Esophagus squamous epithelium (tissue), 5 donors: ENCODE results near the gene ALOX5. TPM values are rescaled to one million over a fixed set of nuclear protein-coding genes. Genes with fewer than 3 reads are reported as not detected.
"Not testable (repeated sequence)": the region's sequence is repeated elsewhere in the genome, so short reads cannot be mapped to it uniquely, and the experiment has no call there.

Source experiments
- DNase-seq: peaks from one replicate; lab custom pipeline; 2025; lab: John Stamatoyannopoulos, UW
- H3K27ac ChIP-seq, 4 donors: fragments of 200-600 bp; sonication (generic); one replicate each; pipeline ENCODE4 v1.5.1; 2016 to 2019; ENCODE audit warnings: mild to moderate bottlenecking in 1 of 4
- H3K27me3 ChIP-seq, 4 donors: fragments of 200-600 bp; sonication (generic); 1 replicate in 3 of 4; 2 replicates in 1 of 4; pipeline versions ENCODE4 v1.5.1 to v1.6.0; 2017 to 2021; ENCODE audit warnings: antibody characterized with exemption in 1 of 4
- H3K36me3 ChIP-seq, 3 donors: fragments of 200-600 bp; sonication (generic); one replicate each; pipeline ENCODE4 v1.5.1; 2016 to 2019
- H3K4me1 ChIP-seq, 3 donors: fragments of 200-600 bp; sonication (generic); one replicate each; pipeline ENCODE4 v1.5.1; 2017 to 2019
- H3K4me3 ChIP-seq, 4 donors: fragments of 200-600 bp; sonication (generic); 1 replicate in 3 of 4; 2 replicates in 1 of 4; pipeline ENCODE4 v1.5.1; 2016 to 2019; ENCODE audit warnings: mild to moderate bottlenecking in 2 of 4, moderate library complexity in 1 of 4
- H3K9me3 ChIP-seq, 3 donors: fragments of 200-600 bp; sonication (generic); one replicate each; pipeline ENCODE4 v1.5.1; 2016 to 2019
- POLR2A ChIP-seq, 4 donors: fragments of 450-650 bp; IDR thresholded peaks; one replicate each; pipeline ENCODE4 v1.6.1; 2017; ENCODE audit warnings: antibody characterized with exemption in 4 of 4, mild to moderate bottlenecking in 4 of 4, moderate library complexity in 3 of 4
- WGBS, 2 donors: methylation state at CpG; one replicate each; pipeline ENCODE4 v1.1.5; 2018; 5-methylcytosine and 5-hydroxymethylcytosine counted together
- intact Hi-C: fragments of 100-400 bp; cut with DNase I; formaldehyde crosslinking; loops from one replicate; pipeline ENCODE4 v1.15.0; 2022
- total RNA-seq, 4 donors: library from RNA; depleted of rRNA; stranded (reverse); fragments of >200 nt; gene quantifications; one replicate each; pipeline ENCODE4 v1.1.0, GENCODE V29; 2016
- TF ChIP-seq, protein P1 (sequence below), 6 experiments: fragments of 450-650 bp in 4 of 6; fragments of 200-600 bp in 2 of 6; sonication (generic) in 2 of 6; IDR thresholded peaks; one replicate each; pipeline ENCODE4 v1.5.1; 2016 to 2019; ENCODE audit warnings: antibody characterized with exemption in 6 of 6, mild to moderate bottlenecking in 4 of 6, moderate library complexity in 4 of 6
- donor health status: DM: yes; HTN: yes; CAD: no.

ALOX5 gene
- total RNA-seq, 4 donors from 2014 or later = 10.6 to 40.4 (median 16.9) TPM

DNA sequence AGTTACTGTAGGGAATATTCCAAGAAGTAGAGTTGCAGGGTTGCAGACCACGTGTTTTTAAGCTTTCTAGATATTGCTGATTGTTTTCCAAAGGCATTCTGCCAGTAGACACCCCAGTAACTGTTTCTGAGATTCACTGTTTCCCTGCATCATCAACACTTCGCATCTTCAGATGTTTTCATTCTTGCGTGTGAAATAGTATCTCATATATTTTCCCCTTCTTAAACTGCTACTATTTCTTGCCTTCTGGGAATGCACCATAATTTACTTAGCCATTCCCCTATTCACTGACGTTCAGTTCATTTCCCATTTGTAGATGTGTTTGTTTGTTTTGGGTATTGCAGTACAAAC lies 30.7 kb downstream of the ALOX5 start:
- WGBS, 2 donors = 41 to 47% methylated on average over 4 of the region's 4 CpGs
- no peak for DNase-seq
- H3K9me3 ChIP-seq = no peaks in the 10 kb centered on the region
- H3K27ac ChIP-seq = peak overlapping the region in 2 of 4 donors; percentile 33 to 39
- intact Hi-C loops = no loop called here
- H3K36me3 ChIP-seq = no peaks in the 10 kb centered on the region
- peaks cover 0 to 11% (median 0%) of the 10 kb centered on the region in 4 donors for H3K27me3 ChIP-seq
- H3K4me1 ChIP-seq = no peaks in the 10 kb centered on the region
- TF ChIP-seq, protein P1, sequence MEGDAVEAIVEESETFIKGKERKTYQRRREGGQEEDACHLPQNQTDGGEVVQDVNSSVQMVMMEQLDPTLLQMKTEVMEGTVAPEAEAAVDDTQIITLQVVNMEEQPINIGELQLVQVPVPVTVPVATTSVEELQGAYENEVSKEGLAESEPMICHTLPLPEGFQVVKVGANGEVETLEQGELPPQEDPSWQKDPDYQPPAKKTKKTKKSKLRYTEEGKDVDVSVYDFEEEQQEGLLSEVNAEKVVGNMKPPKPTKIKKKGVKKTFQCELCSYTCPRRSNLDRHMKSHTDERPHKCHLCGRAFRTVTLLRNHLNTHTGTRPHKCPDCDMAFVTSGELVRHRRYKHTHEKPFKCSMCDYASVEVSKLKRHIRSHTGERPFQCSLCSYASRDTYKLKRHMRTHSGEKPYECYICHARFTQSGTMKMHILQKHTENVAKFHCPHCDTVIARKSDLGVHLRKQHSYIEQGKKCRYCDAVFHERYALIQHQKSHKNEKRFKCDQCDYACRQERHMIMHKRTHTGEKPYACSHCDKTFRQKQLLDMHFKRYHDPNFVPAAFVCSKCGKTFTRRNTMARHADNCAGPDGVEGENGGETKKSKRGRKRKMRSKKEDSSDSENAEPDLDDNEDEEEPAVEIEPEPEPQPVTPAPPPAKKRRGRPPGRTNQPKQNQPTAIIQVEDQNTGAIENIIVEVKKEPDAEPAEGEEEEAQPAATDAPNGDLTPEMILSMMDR (IDR thresholded peaks at IDR 0.05) = no peak
- TF ChIP-seq POLR2A (IDR thresholded peaks at IDR 0.05) = no peak
- H3K4me3 ChIP-seq = no peak overlapping the region

DNA sequence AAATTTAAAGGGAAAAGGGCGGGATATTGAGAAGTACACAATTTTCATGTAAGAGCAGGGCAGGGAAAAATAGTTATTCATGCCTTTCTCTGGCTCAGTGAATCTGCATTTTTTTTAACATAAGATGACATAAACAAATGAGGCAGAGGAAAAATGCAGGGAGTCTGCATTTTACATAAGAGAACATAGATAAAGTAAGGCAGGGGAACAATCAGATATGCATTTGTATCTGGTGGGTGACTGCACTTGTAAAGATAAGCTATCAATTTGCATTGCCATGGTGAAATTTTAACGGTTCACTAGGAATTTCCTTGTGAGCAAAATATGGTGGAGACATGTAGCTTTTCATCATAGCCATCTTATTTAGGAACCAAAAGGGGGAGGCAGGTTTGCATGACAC lies 33.5 kb downstream of the ALOX5 start:
- TF ChIP-seq, protein P1 (IDR thresholded peaks at IDR 0.05) = no peak
- TF ChIP-seq POLR2A (IDR thresholded peaks at IDR 0.05) = no peak
- Histone ChIP-seq H3K4me3 (no peak overlapping the region), H3K4me1 (no peaks in the 10 kb centered on the region), H3K27ac (no peak overlapping the region), H3K9me3 (no peaks in the 10 kb centered on the region), H3K27me3 (peaks cover 0 to 6% (median 0%) of the 10 kb centered on the region in 4 donors), H3K36me3 (peaks cover 0 to 5% (median 0%) of the 10 kb centered on the region in 3 donors)
- DNase-seq = no peak
- intact Hi-C loops = no loop called here
- WGBS, 2 donors = 51 to 55% methylated on average over 2 of the region's 2 CpGs

DNA sequence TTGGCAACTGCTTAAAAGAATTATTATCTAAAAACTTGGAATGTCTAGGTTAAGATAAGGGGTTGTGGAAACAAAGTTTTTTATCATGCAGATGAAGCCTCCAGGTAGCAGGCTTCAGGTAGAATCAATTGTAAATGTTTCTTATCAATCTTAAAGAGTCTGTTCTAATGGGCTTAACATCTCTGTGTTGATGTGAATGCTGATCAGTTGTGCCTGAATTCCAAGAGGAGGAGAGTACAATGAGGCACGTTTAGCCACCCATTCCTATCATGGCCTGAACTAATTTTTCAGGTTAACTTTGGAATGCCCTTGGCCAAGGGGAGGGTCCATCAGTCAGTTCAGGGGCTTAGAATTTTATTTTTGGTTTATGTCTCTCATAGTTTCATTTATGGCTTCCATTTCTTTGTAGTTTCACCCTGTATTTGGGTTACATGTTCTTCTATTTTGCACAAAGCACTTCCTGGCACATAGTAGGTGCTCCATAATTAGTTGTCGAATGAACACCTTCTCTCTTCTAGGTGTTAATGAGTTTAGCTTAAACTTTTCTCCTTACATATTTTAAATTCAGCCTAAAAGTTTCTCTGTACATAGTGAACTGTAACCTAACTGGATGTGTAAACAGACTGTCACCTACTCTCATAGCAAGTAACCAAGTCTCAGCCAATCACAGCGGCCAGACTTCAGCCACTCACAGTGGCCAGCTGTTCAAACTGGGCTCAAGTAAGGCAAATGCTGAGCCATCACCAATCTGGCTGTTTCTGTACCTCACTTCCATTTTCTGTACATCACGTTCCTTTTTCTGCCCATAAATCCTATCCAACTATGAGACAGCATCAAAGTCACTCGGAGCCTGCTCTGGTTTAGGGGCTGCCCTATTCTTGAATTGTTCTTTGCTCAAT lies 34.7 kb downstream of the ALOX5 start:
- no peaks in the 10 kb centered on the region for H3K9me3 ChIP-seq
- WGBS, 2 donors = 58 to 60% methylated on average over 5 of the region's 5 CpGs
- TF ChIP-seq, protein P1 (IDR thresholded peaks at IDR 0.05) = no peak
- no peak for TF ChIP-seq POLR2A (IDR thresholded peaks at IDR 0.05)
- intact Hi-C loops = no loop called here
- H3K36me3 ChIP-seq = peaks cover 0 to 5% (median 0%) of the 10 kb centered on the region in 3 donors
- no peak for DNase-seq
- H3K4me1 ChIP-seq = no peaks in the 10 kb centered on the region
- H3K27ac ChIP-seq = no peak overlapping the region
- H3K27me3 ChIP-seq = peaks cover 0 to 4% (median 0%) of the 10 kb centered on the region in 4 donors
- H3K4me3 ChIP-seq = no peak overlapping the region

DNA sequence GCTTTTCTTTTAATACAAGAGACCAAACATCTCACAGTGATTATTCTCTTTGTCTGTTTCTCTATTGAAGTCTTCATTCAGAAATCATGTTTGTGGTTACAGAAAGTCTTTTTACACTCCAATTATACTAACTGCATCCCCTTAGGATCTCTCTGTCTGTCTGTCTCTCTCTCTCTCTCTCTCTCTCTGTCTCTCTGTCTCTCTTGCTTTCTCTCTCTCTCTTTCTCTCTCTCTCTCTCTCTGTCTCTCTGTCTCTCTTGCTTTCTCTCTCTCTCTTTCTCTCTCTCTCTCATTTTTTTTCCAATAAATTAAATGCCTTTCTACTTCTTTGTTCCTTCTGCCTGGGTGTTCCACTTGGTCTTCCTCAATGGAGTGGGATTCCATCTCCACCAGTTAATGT lies 35.3 kb downstream of the ALOX5 start:
- H3K4me1 ChIP-seq, H3K4me3 ChIP-seq, H3K27me3 ChIP-seq, H3K27ac ChIP-seq, H3K9me3 ChIP-seq, H3K36me3 ChIP-seq, intact Hi-C loops, DNase-seq: not testable (repeated sequence)

DNA sequence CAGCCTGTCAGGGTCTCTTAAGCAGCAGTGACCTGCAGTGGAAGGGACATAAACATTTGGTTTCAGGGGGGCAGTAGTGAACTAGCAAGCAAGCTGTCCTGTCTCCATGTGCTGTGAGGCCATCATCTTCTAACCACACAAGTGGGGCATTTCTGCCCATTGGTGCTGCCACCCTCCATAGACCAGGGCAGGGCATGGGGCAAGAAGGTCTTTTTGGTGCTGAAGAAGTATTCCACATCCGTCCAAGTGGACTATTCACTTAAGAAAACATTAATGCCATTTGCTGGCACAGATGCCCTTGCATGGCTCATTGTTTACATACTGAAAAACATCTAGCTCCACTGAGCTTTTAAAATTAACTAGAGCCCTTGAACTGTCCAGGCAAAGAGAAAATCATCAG lies 35.8 kb downstream of the ALOX5 start:
- no peak for DNase-seq
- H3K9me3 ChIP-seq = no peaks in the 10 kb centered on the region
- peak overlapping the region in 1 of 4 donors; percentile 21 for H3K27ac ChIP-seq
- H3K36me3 ChIP-seq = peaks cover 0 to 5% (median 0%) of the 10 kb centered on the region in 3 donors
- intact Hi-C loops = no loop called here
- TF ChIP-seq POLR2A (IDR thresholded peaks at IDR 0.05) = no peak
- TF ChIP-seq, protein P1 (IDR thresholded peaks at IDR 0.05) = no peak
- no peaks in the 10 kb centered on the region for H3K4me1 ChIP-seq
- H3K27me3 ChIP-seq = peaks cover 0 to 4% (median 0%) of the 10 kb centered on the region in 4 donors
- no peak overlapping the region for H3K4me3 ChIP-seq
- WGBS, 2 donors = 50 to 78% methylated on average over 1 of the region's 1 CpG
